Measurements from ENCODE around the gene INA.

Gene INA

GRCh38 chr10:103307594-103307993 lies 30.7 kb downstream of the INA start:
- Histone ChIP-seq H3K9ac (ENCODE audit: low read length) (no peak overlapping the region), H3K9me3 (ENCODE audit: control insufficient read depth, insufficient read depth, low read depth, low read length) (no peaks in the 10 kb centered on the region), H3K4me3 (ENCODE audit: low read depth, low read length) (no peak overlapping the region), H3K27ac (ENCODE audit: low read depth, low read length) (no peak overlapping the region), H3K36me3 (ENCODE audit: control insufficient read depth, insufficient read depth, low read length) (peaks cover 58% of the 10 kb centered on the region), H3K4me1 (ENCODE audit: control insufficient read depth, insufficient read depth, low read length) (no peaks in the 10 kb centered on the region), H3K27me3 (ENCODE audit: control insufficient read depth, insufficient read depth, low read length) (no peaks in the 10 kb centered on the region)

DNA sequence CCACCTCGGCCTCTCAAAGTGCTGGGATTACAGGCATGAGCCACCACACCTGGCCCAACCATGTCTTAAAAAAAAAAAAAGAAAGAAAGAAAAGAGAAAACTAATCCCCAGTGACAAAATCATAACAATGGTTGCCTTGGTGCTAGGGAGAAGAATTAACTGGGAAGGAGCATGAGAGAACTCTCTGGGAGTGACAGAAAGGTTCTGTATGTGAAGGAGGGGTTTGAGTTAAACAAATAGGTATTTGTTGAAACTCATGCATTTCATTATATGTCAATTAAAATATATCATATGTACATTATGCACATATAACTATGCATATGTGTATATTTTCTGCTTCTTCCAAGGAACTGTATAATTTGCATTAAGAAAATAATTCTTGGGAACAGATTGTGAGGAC lies 33.3 kb downstream of the INA start:
- H3K27me3 ChIP-seq (ENCODE audit: control insufficient read depth, insufficient read depth, low read length) = no peaks in the 10 kb centered on the region
- no peaks in the 10 kb centered on the region for H3K4me1 ChIP-seq (ENCODE audit: control insufficient read depth, insufficient read depth, low read length)
- H3K27ac ChIP-seq (ENCODE audit: low read depth, low read length) = no peak overlapping the region
- H3K4me3 ChIP-seq (ENCODE audit: low read depth, low read length) = no peak overlapping the region
- H3K36me3 ChIP-seq (ENCODE audit: control insufficient read depth, insufficient read depth, low read length) = peaks cover 67% of the 10 kb centered on the region
- H3K9ac ChIP-seq (ENCODE audit: low read length) = no peak overlapping the region
- H3K9me3 ChIP-seq (ENCODE audit: control insufficient read depth, insufficient read depth, low read depth, low read length) = no peaks in the 10 kb centered on the region

DNA sequence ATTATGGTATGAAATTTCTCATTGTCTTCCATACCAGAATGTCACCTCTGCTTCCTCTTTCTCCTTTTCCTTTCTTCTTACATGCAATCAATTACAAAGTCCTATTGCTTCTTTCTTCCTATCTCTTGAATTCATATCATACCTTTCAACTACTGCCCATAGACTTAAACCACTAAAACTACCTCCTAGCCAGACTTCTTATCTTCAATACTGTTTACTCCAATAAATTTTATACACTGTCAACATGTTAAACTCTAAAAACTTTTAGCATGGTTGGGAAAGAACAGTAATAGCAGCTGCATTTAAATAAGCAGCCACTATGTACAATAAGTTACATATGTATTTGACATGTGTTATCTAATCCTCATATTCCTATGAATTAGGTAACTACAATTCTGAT lies 39.1 kb downstream of the INA start:
- no peaks in the 10 kb centered on the region for H3K4me1 ChIP-seq (ENCODE audit: control insufficient read depth, insufficient read depth, low read length)
- no peak overlapping the region for H3K9ac ChIP-seq (ENCODE audit: low read length)
- H3K4me3 ChIP-seq (ENCODE audit: low read depth, low read length) = no peak overlapping the region
- no peaks in the 10 kb centered on the region for H3K9me3 ChIP-seq (ENCODE audit: control insufficient read depth, insufficient read depth, low read depth, low read length)
- no peaks in the 10 kb centered on the region for H3K27me3 ChIP-seq (ENCODE audit: control insufficient read depth, insufficient read depth, low read length)
- H3K36me3 ChIP-seq (ENCODE audit: control insufficient read depth, insufficient read depth, low read length) = peaks cover 65% of the 10 kb centered on the region
- no peak overlapping the region for H3K27ac ChIP-seq (ENCODE audit: low read depth, low read length)

DNA sequence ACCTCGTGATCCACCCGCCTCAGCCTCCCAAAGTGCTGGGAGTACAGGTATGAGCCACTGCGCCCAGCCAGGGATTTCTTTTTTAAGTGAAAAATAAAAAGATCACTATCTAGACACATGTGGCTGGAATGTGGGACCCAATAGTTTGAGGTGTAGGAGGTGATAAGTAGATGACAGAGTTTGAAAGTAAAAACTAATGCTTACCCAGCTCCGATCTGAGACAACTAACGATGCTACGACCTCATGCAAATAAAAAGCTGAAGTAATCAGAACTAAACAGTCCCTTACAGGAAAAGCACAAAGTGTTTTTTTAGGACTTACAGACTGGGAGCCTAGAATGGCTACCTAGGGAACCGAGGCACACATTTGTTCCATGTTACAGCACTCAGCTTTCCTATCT lies 51.0 kb downstream of the INA start:
- peaks cover 73% of the 10 kb centered on the region for H3K36me3 ChIP-seq (ENCODE audit: control insufficient read depth, insufficient read depth, low read length)
- no peak overlapping the region for H3K4me3 ChIP-seq (ENCODE audit: low read depth, low read length)

DNA sequence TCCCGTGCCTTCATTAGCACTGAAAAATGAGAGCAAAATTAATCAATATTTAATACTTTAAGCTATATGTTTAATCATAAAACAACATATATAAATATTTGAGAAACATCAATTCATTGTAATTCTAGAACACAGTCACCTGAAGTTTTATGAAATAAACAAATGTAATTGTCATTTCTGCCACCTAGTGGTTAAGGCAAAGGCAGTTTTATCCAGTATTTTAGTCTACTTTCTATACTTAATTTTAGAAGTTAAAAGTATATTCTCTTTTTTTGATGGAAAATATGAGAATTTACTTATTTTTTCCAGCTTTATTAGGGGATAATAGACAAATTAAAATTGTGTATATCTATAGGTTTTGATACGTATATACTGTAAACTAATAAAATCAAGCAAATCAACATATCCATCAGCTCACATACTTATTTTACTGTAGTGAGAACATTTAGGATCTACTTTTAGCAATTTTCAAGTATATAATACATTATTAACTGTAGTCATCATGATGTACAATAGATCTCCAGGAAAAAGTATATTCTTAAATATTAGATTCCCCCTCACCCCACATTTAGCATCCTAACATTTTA lies 57.1 kb downstream of the INA start:
- Histone ChIP-seq H3K4me1 (ENCODE audit: control insufficient read depth, insufficient read depth, low read length) (no peaks in the 10 kb centered on the region), H3K36me3 (ENCODE audit: control insufficient read depth, insufficient read depth, low read length) (peaks cover 62% of the 10 kb centered on the region), H3K27ac (ENCODE audit: low read depth, low read length) (no peak overlapping the region), H3K9ac (ENCODE audit: low read length) (no peak overlapping the region), H3K27me3 (ENCODE audit: control insufficient read depth, insufficient read depth, low read length) (no peaks in the 10 kb centered on the region), H3K9me3 (ENCODE audit: control insufficient read depth, insufficient read depth, low read depth, low read length) (no peaks in the 10 kb centered on the region), H3K4me3 (ENCODE audit: low read depth, low read length) (no peak overlapping the region)

More for the DNA sequence above, 51.0 kb downstream of the INA start:
- H3K4me1 ChIP-seq (ENCODE audit: control insufficient read depth, insufficient read depth, low read length) = no peaks in the 10 kb centered on the region
- no peak overlapping the region for H3K27ac ChIP-seq (ENCODE audit: low read depth, low read length)
- no peak overlapping the region for H3K9ac ChIP-seq (ENCODE audit: low read length)
- H3K27me3 ChIP-seq (ENCODE audit: control insufficient read depth, insufficient read depth, low read length) = no peaks in the 10 kb centered on the region
- no peaks in the 10 kb centered on the region for H3K9me3 ChIP-seq (ENCODE audit: control insufficient read depth, insufficient read depth, low read depth, low read length)

GRCh38 chr10:103334567-103334966 lies 57.6 kb downstream of the INA start:
- Histone ChIP-seq H3K4me3 (ENCODE audit: low read depth, low read length) (no peak overlapping the region), H3K36me3 (ENCODE audit: control insufficient read depth, insufficient read depth, low read length) (peaks cover 64% of the 10 kb centered on the region), H3K27ac (ENCODE audit: low read depth, low read length) (no peak overlapping the region), H3K27me3 (ENCODE audit: control insufficient read depth, insufficient read depth, low read length) (no peaks in the 10 kb centered on the region), H3K9me3 (ENCODE audit: control insufficient read depth, insufficient read depth, low read depth, low read length) (no peaks in the 10 kb centered on the region), H3K9ac (ENCODE audit: low read length) (no peak overlapping the region), H3K4me1 (ENCODE audit: control insufficient read depth, insufficient read depth, low read length) (no peaks in the 10 kb centered on the region)

DNA sequence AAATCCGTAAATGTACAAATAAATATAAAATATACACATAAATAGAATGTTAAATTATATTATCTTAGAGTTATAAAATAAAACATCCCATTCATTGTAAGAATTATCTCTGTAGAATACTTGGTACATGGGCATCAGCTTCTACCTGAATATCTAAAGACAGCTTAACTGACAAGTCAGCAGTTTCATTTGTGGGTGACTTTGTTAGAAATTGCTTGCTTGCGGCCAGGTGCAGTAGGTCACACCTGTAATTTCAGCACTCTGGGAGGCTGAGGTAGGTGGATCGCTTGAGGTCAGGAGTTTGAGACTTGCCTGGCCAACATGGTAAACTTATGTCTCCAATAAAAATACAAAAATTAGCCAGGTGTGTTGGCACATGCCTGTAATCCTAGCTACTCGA lies 59.4 kb downstream of the INA start:
- Histone ChIP-seq H3K9ac (ENCODE audit: low read length) (no peak overlapping the region), H3K4me1 (ENCODE audit: control insufficient read depth, insufficient read depth, low read length) (no peaks in the 10 kb centered on the region), H3K4me3 (ENCODE audit: low read depth, low read length) (no peak overlapping the region), H3K27ac (ENCODE audit: low read depth, low read length) (no peak overlapping the region), H3K27me3 (ENCODE audit: control insufficient read depth, insufficient read depth, low read length) (no peaks in the 10 kb centered on the region), H3K36me3 (ENCODE audit: control insufficient read depth, insufficient read depth, low read length) (peaks cover 58% of the 10 kb centered on the region), H3K9me3 (ENCODE audit: control insufficient read depth, insufficient read depth, low read depth, low read length) (no peaks in the 10 kb centered on the region)
